HepG2 (cell line): ENCODE measurements around the gene SALL4. TPM values are rescaled to one million over a fixed set of nuclear protein-coding genes. Genes with fewer than 3 reads are reported as not detected.
A peak's percentile ranks its signal among the peaks of the same experiment; 100 is the strongest.

Experiments
- IKZF4 ChIP-seq: sonication (generic); formaldehyde crosslinking; IDR thresholded peaks from 2 replicates; pipeline ENCODE4 v1.5.1; 2020; ENCODE audit warnings: borderline replicate concordance, mild to moderate bottlenecking, low read depth, missing genetic modification reagents; ENCODE audit errors: not compliant biosample characterization
- KAT2B ChIP-seq: fragments of 150-350 bp; IDR thresholded peaks from 2 replicates; pipeline ENCODE4 v1.6.1; 2014; ENCODE audit warnings: low read depth, low read length, borderline replicate concordance
- KAT8 ChIP-seq: IDR thresholded peaks from 2 replicates; pipeline ENCODE4 v1.6.1; 2016; ENCODE audit warnings: missing genetic modification reagents, missing compliant biosample characterization
- KDM6A ChIP-seq: IDR thresholded peaks from 2 replicates; pipeline ENCODE4 v1.6.1; 2016; ENCODE audit warnings: low read depth
- ONECUT2 ChIP-seq: sonication (generic); formaldehyde crosslinking; IDR thresholded peaks from 2 replicates; pipeline ENCODE4 v1.4.0; 2020; ENCODE audit warnings: missing genetic modification reagents
- PCBP1 ChIP-seq: fragments of 200-400 bp; formaldehyde crosslinking; IDR thresholded peaks from 2 replicates; pipeline ENCODE4 v1.6.1; 2017; ENCODE audit warnings: mild to moderate bottlenecking, low read depth, low read length, borderline replicate concordance
- RBM39 ChIP-seq: fragments of 200-400 bp; formaldehyde crosslinking; IDR thresholded peaks from one replicate; pipeline ENCODE4 v1.6.1; 2018; ENCODE audit warnings: antibody characterized with exemption, mild to moderate bottlenecking, low read depth, low read length; ENCODE audit not compliant: poor library complexity, severe bottlenecking
- SIN3A ChIP-seq: IDR thresholded peaks from 2 replicates; pipeline ENCODE4 v1.6.1; 2011; ENCODE audit warnings: low read depth, mild to moderate bottlenecking, control low read depth, low read length, borderline replicate concordance
- SMAD1 ChIP-seq: sonication (generic); formaldehyde crosslinking; IDR thresholded peaks from 2 replicates; pipeline ENCODE4 v1.4.0; 2020; ENCODE audit warnings: missing genetic modification reagents, low read depth, mild to moderate bottlenecking, borderline replicate concordance
- SP4 ChIP-seq: sonication (generic); formaldehyde crosslinking; IDR thresholded peaks from 2 replicates; pipeline ENCODE4 v1.8.1; 2023; ENCODE audit warnings: mild to moderate bottlenecking, missing genetic modification reagents
- SRY ChIP-seq: sonication (generic); formaldehyde crosslinking; IDR thresholded peaks from 2 replicates; pipeline ENCODE4 v1.8.0; 2022; ENCODE audit warnings: mild to moderate bottlenecking, missing genetic modification reagents
- STAT6 ChIP-seq: sonication (generic); formaldehyde crosslinking; IDR thresholded peaks from 2 replicates; pipeline ENCODE4 v1.4.0; 2020; ENCODE audit warnings: missing genetic modification reagents, mild to moderate bottlenecking, borderline replicate concordance
- TFDP2 ChIP-seq: sonication (generic); formaldehyde crosslinking; IDR thresholded peaks from 2 replicates; pipeline ENCODE4 v1.4.0; 2020; ENCODE audit warnings: missing genetic modification reagents
- TMF1 ChIP-seq: sonication (generic); formaldehyde crosslinking; IDR thresholded peaks from 2 replicates; pipeline ENCODE4 v1.8.1; 2022; ENCODE audit warnings: low read depth, missing genetic modification reagents
- ZBTB14 ChIP-seq: sonication (generic); formaldehyde crosslinking; IDR thresholded peaks from 2 replicates; pipeline ENCODE4 v1.4.0; 2020; ENCODE audit warnings: missing genetic modification reagents
- ZMYM3 ChIP-seq: sonication (generic); formaldehyde crosslinking; IDR thresholded peaks from 2 replicates; pipeline ENCODE4 v1.5.1; 2020; ENCODE audit warnings: mild to moderate bottlenecking, missing genetic modification reagents
- ZNF329 ChIP-seq: sonication (generic); formaldehyde crosslinking; IDR thresholded peaks from 2 replicates; pipeline ENCODE4 v1.9.0; 2021; ENCODE audit warnings: low read depth, mild to moderate bottlenecking, missing genetic modification reagents
- ZNF382 ChIP-seq: sonication (generic); formaldehyde crosslinking; IDR thresholded peaks from 2 replicates; pipeline ENCODE4 v1.5.0; 2020; ENCODE audit warnings: missing genetic modification reagents, mild to moderate bottlenecking, borderline replicate concordance
- ZNF503 ChIP-seq: sonication (generic); formaldehyde crosslinking; IDR thresholded peaks from 2 replicates; pipeline ENCODE4 v1.4.0; 2020; ENCODE audit warnings: missing genetic modification reagents
- ZNF616 ChIP-seq: sonication (generic); formaldehyde crosslinking; IDR thresholded peaks from 2 replicates; pipeline ENCODE4 v1.5.0; 2020; ENCODE audit warnings: low read depth, mild to moderate bottlenecking, missing genetic modification reagents
- ZNF772 ChIP-seq: sonication (generic); formaldehyde crosslinking; IDR thresholded peaks from 2 replicates; pipeline ENCODE4 v1.5.0; 2020; ENCODE audit warnings: mild to moderate bottlenecking, missing genetic modification reagents
- ZNF773 ChIP-seq: sonication (generic); formaldehyde crosslinking; IDR thresholded peaks from 2 replicates; pipeline ENCODE4 v1.4.0; 2020; ENCODE audit warnings: missing genetic modification reagents, borderline replicate concordance
- polyA plus RNA-seq, 8 experiments: library from polyadenylated mRNA; depleted of rRNA in 3 of 8; stranded (reverse) in 7 of 8; unstranded in 1 of 8; fragments of >200 nt; fragmentation: Illumina TruSeq in 4 of 8; extraction: Trizol in 4 of 8; gene quantifications; 2 replicates each; pipeline versions ENCODE4 v1.2.1 to v1.2.3, GENCODE V29; 2011 to 2016; ENCODE audit warnings: low read depth in 4 of 8, missing spikeins in 1 of 8, mixed read lengths in 1 of 8; ENCODE audit not compliant: insufficient read depth in 1 of 8
- total RNA-seq, 5 experiments: library from RNA; depleted of rRNA; stranded (reverse); fragments of >200 nt; fragmentation: Illumina TruSeq; extraction: Trizol; gene quantifications; 2 replicates each; pipeline ENCODE4 v1.2.3, GENCODE V29; 2016; ENCODE audit warnings: low read depth in 1 of 5

Gene SALL4
- total and polyA plus RNA-seq, 2 of the 13 experiments (the other 11 are each of a cell fraction or from before 2014, with no cell fraction given): 0.33 to 1.8 TPM

- TF ChIP-seq KDM6A (CRISPR knock-in tag) (no peak), ZMYM3 (CRISPR knock-in tag) (peak; percentile 80), SMAD1 (CRISPR knock-in tag) (peak; percentile 71; the same call in 1 of the 2 replicates), ONECUT2 (CRISPR knock-in tag) (0 out of 2 replicates have a peak, but pooled peaks have one; percentile 2), KAT2B (no peak), ZNF772 (0 out of 2 replicates have a peak, but pooled peaks have one; percentile 16), TFDP2 (CRISPR knock-in tag) (peak; percentile 38; the same call in 1 of the 2 replicates), SRY (CRISPR knock-in tag) (peak; percentile 50; the same call in 1 of the 2 replicates), ZNF773 (CRISPR knock-in tag) (peak; percentile 40; the same call in 1 of the 2 replicates), SP4 (CRISPR knock-in tag) (peak; percentile 83), PCBP1 (no peak; the same call in 1 of the 2 replicates), RBM39 (peak; percentile 68), ZNF329 (0 out of 2 replicates have a peak, but pooled peaks have one; percentile 3), STAT6 (CRISPR knock-in tag) (no peak), ZNF616 (CRISPR knock-in tag) (no peak), ZNF503 (CRISPR knock-in tag) (0 out of 2 replicates have a peak, but pooled peaks have one; percentile 51), TMF1 (CRISPR knock-in tag) (no peak), KAT8 (CRISPR knock-in tag) (peak; percentile 74; the same call in 1 of the 2 replicates), ZBTB14 (CRISPR knock-in tag) (no peak), IKZF4 (no peak), SIN3A (peak; percentile 46; the same call in 1 of the 2 replicates), ZNF382 (CRISPR knock-in tag) (no peak)
Observed at GRCh38 chr20:51766994-51767866, 35.1 kb downstream of the SALL4 start (continued).
